ENCODE data around the gene PSMB9. TPM values are rescaled to one million over a fixed set of nuclear protein-coding genes. Genes with fewer than 3 reads are reported as not detected.
A peak's percentile ranks its signal among the peaks of the same experiment; 100 is the strongest.

Gene PSMB9
- total RNA-seq, 1 donor, result 59.6 TPM

DNA sequence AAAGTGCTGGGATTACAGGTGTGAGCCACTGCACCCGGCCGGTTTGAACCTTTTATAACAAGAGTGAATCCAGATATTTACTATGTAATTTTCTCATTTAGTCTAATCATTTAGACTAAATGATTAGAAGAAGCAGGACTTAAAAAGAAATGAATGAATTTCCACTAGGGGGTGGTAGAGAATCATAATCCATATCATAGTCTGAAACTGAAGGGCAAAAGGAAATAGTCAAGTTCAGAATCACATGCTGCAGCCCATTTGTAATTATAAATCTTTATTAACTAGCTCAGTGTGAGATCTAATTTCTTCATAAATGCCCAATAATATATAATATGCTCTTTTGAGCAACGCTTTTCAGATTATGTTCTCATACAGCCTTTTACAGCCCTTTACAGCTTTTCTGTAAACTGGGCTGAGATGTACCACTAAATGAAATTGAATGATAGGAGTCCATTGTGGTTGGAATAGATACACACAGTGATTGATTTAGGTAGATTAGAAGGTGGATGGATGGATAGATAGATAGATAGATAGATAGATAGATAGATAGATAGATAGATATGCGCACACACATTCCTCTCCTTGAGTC, 31.8 kb downstream of the PSMB9 start:
- peak; percentile 55 for TF ChIP-seq CTCF (IDR thresholded peaks at IDR 0.05; ENCODE audit: insufficient read depth, low read depth, low read length)
- DNase-seq (ENCODE audit: low read depth), result peak; percentile 86
- no peak overlapping the region for H3K4me3 ChIP-seq (ENCODE audit: low read depth, low read length)

GRCh38 chr6:32886681-32887383, 32.8 kb downstream of the PSMB9 start:
- peak; percentile 65 for DNase-seq (ENCODE audit: low read depth)
- H3K4me3 ChIP-seq (ENCODE audit: low read depth, low read length), result no peak overlapping the region
- TF ChIP-seq CTCF (IDR thresholded peaks at IDR 0.05; ENCODE audit: insufficient read depth, low read depth, low read length), result no peak

GRCh38 chr6:32887616-32888015, 33.6 kb downstream of the PSMB9 start:
- no peak for TF ChIP-seq CTCF (IDR thresholded peaks at IDR 0.05; ENCODE audit: insufficient read depth, low read depth, low read length)
- H3K4me3 ChIP-seq (ENCODE audit: low read depth, low read length), result no peak overlapping the region
- no peak for DNase-seq (ENCODE audit: low read depth)

DNA sequence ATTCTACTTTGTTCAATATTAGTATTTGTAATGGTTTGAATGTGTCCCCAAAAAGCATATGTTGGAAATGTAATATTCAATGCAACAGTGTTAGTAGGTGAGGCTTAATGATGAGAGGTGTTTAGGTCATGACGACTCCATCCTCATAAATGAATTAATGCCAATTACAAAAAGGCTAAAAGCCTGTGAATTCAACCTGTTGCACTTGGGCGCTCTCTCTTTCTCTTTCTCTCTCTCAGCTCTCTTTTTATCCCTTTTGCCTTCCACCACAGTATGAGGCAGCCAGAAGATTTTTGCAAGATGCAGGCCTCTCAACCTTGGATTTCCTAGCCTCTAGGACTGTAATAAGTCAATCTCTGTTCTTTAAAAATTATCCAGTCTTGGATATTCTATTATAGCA, 34.6 kb downstream of the PSMB9 start:
- TF ChIP-seq CTCF (IDR thresholded peaks at IDR 0.05; ENCODE audit: insufficient read depth, low read depth, low read length), result no peak
- H3K4me3 ChIP-seq (ENCODE audit: low read depth, low read length), result no peak overlapping the region
- DNase-seq (ENCODE audit: low read depth), result no peak

DNA sequence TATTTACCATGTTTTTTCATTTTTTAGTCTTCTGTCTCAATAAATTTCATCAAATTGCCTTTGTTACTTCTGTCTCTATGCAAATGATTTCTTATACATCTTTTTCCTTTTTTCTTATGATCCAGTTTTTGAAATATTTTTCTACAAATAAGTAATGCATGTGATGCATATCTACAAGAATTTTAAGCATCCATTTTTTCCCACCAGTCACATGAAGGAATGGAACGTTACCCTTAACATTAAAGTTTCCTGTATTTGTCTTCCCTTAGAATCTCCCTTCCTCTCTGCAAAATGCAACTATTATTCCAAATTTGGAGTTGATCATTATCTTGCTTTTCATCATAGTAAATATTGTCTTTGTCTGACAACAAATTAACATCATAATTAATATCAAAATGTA, 35.5 kb downstream of the PSMB9 start:
- no peak overlapping the region for H3K4me3 ChIP-seq (ENCODE audit: low read depth, low read length)
- no peak for DNase-seq (ENCODE audit: low read depth)
- no peak for TF ChIP-seq CTCF (IDR thresholded peaks at IDR 0.05; ENCODE audit: insufficient read depth, low read depth, low read length)

DNA sequence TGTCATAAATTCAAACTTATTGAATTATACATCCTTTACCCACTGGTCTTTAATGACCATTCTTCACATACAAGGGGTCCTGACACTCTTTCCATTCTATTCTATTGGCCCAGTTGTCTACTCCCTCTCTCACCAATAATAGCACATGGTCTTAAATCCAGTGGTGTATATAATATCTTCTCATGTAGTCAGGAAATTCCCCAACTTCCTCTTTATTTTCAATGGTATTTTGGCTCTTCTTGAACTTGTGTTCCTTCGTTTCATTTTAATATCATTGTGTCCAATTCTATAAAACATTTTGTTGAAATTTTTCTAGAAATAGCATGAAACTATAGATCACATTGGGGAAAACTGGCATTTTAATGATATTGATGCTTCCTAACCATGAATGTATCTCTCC, 36.8 kb downstream of the PSMB9 start:
- DNase-seq (ENCODE audit: low read depth), result no peak
- no peak for TF ChIP-seq CTCF (IDR thresholded peaks at IDR 0.05; ENCODE audit: insufficient read depth, low read depth, low read length)
- no peak overlapping the region for H3K4me3 ChIP-seq (ENCODE audit: low read depth, low read length)
